Mucosa of gallbladder (tissue), 1 donor: ENCODE data around the gene NID2. TPM values are rescaled to one million over a fixed set of nuclear protein-coding genes. Genes with fewer than 3 reads are reported as not detected.

Experiments
- DNase-seq: peaks from one replicate; pipeline ENCODE4 v3.0.0-alpha.2; 2020; ENCODE audit warnings: low spot score
- total RNA-seq: library from RNA; stranded (reverse); gene quantifications from one replicate; pipeline ENCODE4 v1.2.1, GENCODE V29; 2021
- donor health status: DM: no; HTN: no; CAD: no.

NID2 gene
- total RNA-seq, 1 donor from 2014 or later: 14.6 TPM

- DNase-seq: no peak
Measured at GRCh38 chr14:52058341-52058740, 10.5 kb downstream of the NID2 start.

GRCh38 chr14:52055167-52055566 lies 13.7 kb downstream of the NID2 start:
- DNase-seq: no peak

- DNase-seq: no peak
Measured at GRCh38 chr14:52054678-52055077, 14.2 kb downstream of the NID2 start.

GRCh38 chr14:52053044-52053443 lies 15.8 kb downstream of the NID2 start:
- no peak for DNase-seq

- no peak for DNase-seq
Measured at GRCh38 chr14:52052288-52052943, 16.4 kb downstream of the NID2 start.

- no peak for DNase-seq
Measured at GRCh38 chr14:52051871-52052270, 17.0 kb downstream of the NID2 start.

- no peak for DNase-seq
Measured at GRCh38 chr14:52051251-52051650, 17.6 kb downstream of the NID2 start.

- no peak for DNase-seq
Measured at GRCh38 chr14:52049721-52050588, 18.9 kb downstream of the NID2 start.

- DNase-seq: no peak
Measured at GRCh38 chr14:52049271-52049670, 19.6 kb downstream of the NID2 start.

GRCh38 chr14:52048641-52049204 lies 20.1 kb downstream of the NID2 start:
- DNase-seq: no peak

GRCh38 chr14:52048116-52048515 lies 20.7 kb downstream of the NID2 start:
- no peak for DNase-seq

- no peak for DNase-seq
Measured at GRCh38 chr14:52046376-52046917, 22.4 kb downstream of the NID2 start.

- DNase-seq: no peak
Measured at GRCh38 chr14:52044791-52045522, 23.9 kb downstream of the NID2 start.

GRCh38 chr14:52043690-52044089 lies 25.2 kb downstream of the NID2 start:
- no peak for DNase-seq

GRCh38 chr14:52042371-52043289 lies 26.2 kb downstream of the NID2 start:
- no peak for DNase-seq

GRCh38 chr14:52040598-52040997 lies 28.3 kb downstream of the NID2 start:
- no peak for DNase-seq

GRCh38 chr14:52039124-52039815 lies 29.6 kb downstream of the NID2 start:
- no peak for DNase-seq

- no peak for DNase-seq
Measured at GRCh38 chr14:52033101-52033642, 35.7 kb downstream of the NID2 start.

- no peak for DNase-seq
Measured at GRCh38 chr14:52032204-52032801, 36.6 kb downstream of the NID2 start.
